HFF-Myc (cell line): Measurements from ENCODE around the gene KRTAP10-7.
"Not testable (repeated sequence)": the region's sequence is repeated elsewhere in the genome, so short reads cannot be mapped to it uniquely, and the experiment has no call there.

Experiments
- DNase-seq: peaks from one replicate; pipeline ENCODE4 v3.0.0-alpha.2; 2011; ENCODE audit warnings: low read depth; ENCODE audit errors: extremely low read depth
- H3K4me3 ChIP-seq: replicated peaks from 2 replicates; pipeline ENCODE4 v1.5.1; 2011; ENCODE audit warnings: low read depth, mild to moderate bottlenecking, control low read depth, low read length
- CTCF ChIP-seq: IDR thresholded peaks from 2 replicates; pipeline ENCODE4 v1.5.1; 2012; ENCODE audit warnings: mild to moderate bottlenecking, low read depth, low read length, control low read depth; ENCODE audit errors: missing control alignments

The KRTAP10-7 gene

GRCh38 chr21:44603109-44603875, 2.9 kb downstream of the KRTAP10-7 start:
- no peak overlapping the region for H3K4me3 ChIP-seq
- no peak for TF ChIP-seq CTCF
- no peak for DNase-seq

GRCh38 chr21:44603911-44604310, 3.5 kb downstream of the KRTAP10-7 start:
- H3K4me3 ChIP-seq = no peak overlapping the region
- no peak for DNase-seq
- no peak for TF ChIP-seq CTCF

- H3K4me3 ChIP-seq = no peak overlapping the region
- no peak for TF ChIP-seq CTCF
- DNase-seq = no peak
Observed at GRCh38 chr21:44606495-44606894, 6.1 kb downstream of the KRTAP10-7 start.

- H3K4me3 ChIP-seq = no peak overlapping the region
- TF ChIP-seq CTCF = no peak
- DNase-seq = no peak
Observed at GRCh38 chr21:44609193-44609592, 8.8 kb downstream of the KRTAP10-7 start.

- H3K4me3 ChIP-seq, DNase-seq: not testable (repeated sequence)
Observed at GRCh38 chr21:44610157-44610843, 9.9 kb downstream of the KRTAP10-7 start.

- no peak for TF ChIP-seq CTCF
- H3K4me3 ChIP-seq = no peak overlapping the region
- no peak for DNase-seq
Observed at GRCh38 chr21:44611551-44611950, 11.2 kb downstream of the KRTAP10-7 start.

- no peak for DNase-seq
- H3K4me3 ChIP-seq = no peak within 1 kb of the TSS
- no peak for TF ChIP-seq CTCF
Observed at GRCh38 chr21:44612029-44612486, 11.7 kb downstream of the KRTAP10-7 start, which contains the start of gene KRTAP10-8. KRTAP10-8 (plus strand) TSS chr21:44612079; CDS start chr21:44612101, 22 bp downstream.
